NCI-H2196 (cell line): Measurements from ENCODE around the gene ABHD16A.

Source experiments
- DNase-seq: peaks from one replicate; lab custom pipeline; 2025; ENCODE audit not compliant: unreplicated experiment; lab: John Stamatoyannopoulos, UW

ABHD16A gene

GRCh38 chr6:31663126-31663960 lies 39.8 kb downstream of the ABHD16A start:
- no peak for DNase-seq

- DNase-seq, result no peak
These were observed 40.9 kb downstream of the ABHD16A start for GRCh38 chr6:31662124-31662723.

- DNase-seq, result no peak
These were observed 41.6 kb downstream of the ABHD16A start for GRCh38 chr6:31661262-31662123.

GRCh38 chr6:31660381-31661261 lies 42.5 kb downstream of the ABHD16A start, which contains the start of gene C6orf47:
TSS of gene C6orf47 (minus strand) at chr6:31660778. CDS start at chr6:31659947, 831 bp downstream.
- peak; percentile 81 for DNase-seq

- no peak for DNase-seq
These were observed 43.3 kb downstream of the ABHD16A start for GRCh38 chr6:31659649-31660380.

GRCh38 chr6:31658983-31659648 lies 44.0 kb downstream of the ABHD16A start:
- DNase-seq, result no peak

GRCh38 chr6:31658158-31658688 lies 44.9 kb downstream of the ABHD16A start:
- DNase-seq, result no peak

GRCh38 chr6:31657406-31658157 lies 45.5 kb downstream of the ABHD16A start:
- DNase-seq, result no peak

GRCh38 chr6:31655349-31656237 lies 47.5 kb downstream of the ABHD16A start, which contains the start of gene APOM:
TSS of gene APOM (plus strand) at chr6:31655894. CDS start at chr6:31655967, 73 bp downstream.
- no peak for DNase-seq

- no peak for DNase-seq
These were observed 48.4 kb downstream of the ABHD16A start for GRCh38 chr6:31654574-31655348.

- DNase-seq, result peak; percentile 94
These were observed 50.0 kb downstream of the ABHD16A start for GRCh38 chr6:31652925-31653724.

GRCh38 chr6:31651602-31652191 lies 51.4 kb downstream of the ABHD16A start:
- peak; percentile 80 for DNase-seq

GRCh38 chr6:31645325-31645724 lies 57.8 kb downstream of the ABHD16A start:
- no peak for DNase-seq

- no peak for DNase-seq
These were observed 59.2 kb downstream of the ABHD16A start for GRCh38 chr6:31643818-31644454.
